ENCODE results near the gene DNAAF1.

Gene DNAAF1

DNA sequence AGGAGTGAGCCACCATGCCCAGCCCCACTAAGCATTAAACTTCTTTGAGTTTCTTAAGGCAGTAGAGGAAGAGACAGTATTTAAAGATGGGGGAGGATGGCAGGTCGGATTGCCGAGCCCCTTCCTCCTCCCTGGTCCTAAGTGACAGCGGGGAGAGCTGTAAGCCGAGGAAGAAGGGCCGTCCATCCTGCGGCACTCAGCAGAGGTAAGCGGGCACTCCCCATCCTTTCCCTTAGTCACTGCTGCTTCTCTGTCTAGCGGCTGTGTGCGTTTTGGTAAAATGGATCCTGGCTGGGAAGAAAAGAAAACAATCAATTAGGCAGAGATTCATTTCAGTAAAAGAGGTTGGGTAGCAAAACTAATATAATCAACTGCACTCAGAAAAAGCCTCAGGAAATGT is 13.9 kb downstream of the DNAAF1 start:
- no peak for DNase-seq

DNA sequence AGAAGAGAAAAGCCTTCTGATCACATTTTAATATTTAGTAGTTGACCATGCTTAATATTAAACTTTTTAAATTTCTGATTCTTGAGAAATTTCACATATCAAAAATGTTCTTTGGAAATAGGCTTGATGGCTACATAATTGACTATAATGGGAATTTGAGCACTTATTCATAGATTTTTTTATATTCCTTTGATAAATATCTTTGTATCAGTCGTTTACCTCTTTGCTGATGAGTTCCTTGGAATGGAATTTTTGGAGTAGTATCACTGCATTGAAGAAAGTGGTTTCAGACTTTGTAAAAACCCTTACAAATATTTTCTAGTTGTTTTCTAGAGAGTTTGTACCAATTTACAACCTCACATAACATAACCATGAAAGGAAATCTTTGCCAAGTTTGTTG is 14.7 kb downstream of the DNAAF1 start:
- DNase-seq: no peak

DNA sequence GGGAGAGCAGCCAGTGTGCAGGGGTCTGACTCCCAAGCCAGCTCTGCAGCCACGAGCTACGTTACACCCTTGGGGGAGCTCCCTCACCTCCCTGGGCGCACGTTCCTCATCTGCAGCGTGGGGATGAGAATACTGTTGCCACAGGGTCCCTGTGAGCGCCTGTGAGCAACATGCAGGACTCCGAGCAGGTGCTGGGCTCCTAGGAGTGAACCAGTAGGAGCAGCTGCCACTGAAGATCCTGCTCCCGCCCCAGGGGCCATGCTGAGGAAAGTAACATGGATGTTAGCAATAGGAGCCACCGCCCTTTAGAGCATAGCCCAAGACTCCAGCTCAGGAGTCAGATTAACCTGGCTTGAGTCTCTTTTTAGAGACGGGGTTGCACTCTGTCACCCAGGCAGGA is 15.9 kb downstream of the DNAAF1 start:
- DNase-seq: no peak

DNA sequence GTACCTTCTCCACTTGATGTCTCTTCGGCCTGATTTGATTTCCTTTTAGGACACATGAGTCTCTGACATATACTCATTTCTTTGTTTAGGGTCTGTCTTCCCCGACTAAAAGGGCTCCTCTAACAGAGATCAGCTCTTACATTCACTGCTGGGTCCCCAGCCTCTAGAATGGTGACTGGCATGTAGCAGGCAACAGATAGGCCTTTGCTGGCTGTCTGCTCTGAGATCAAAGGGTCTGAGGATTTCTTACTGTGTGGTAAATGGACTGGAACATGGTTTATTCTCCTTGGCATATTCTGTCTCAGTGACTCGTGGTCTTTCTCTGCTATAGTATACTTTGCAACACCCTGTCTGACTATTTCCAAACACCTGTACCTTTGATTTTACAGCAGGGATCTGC is 16.7 kb downstream of the DNAAF1 start:
- no peak for DNase-seq

DNA sequence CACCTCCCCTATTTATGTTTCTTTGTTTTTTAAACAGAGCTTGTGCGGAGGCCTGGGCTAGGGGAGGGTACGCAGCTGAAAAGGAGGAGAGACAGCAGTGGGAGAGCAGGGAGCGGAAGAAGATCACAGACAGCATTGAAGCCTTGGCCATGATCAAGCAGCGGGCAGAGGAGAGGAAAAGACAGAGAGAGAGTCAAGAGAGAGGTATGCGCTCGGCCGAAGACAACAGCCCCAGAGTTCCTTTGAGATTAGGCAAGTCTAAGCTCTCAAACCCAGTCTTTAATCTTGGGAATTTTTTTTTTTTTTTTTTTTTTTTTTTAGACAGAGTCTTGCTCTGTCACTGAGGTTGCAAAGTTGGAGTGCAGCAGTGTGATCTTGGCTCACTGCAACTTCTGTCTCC is 20.6 kb downstream of the DNAAF1 start:
- DNase-seq: no peak

DNA sequence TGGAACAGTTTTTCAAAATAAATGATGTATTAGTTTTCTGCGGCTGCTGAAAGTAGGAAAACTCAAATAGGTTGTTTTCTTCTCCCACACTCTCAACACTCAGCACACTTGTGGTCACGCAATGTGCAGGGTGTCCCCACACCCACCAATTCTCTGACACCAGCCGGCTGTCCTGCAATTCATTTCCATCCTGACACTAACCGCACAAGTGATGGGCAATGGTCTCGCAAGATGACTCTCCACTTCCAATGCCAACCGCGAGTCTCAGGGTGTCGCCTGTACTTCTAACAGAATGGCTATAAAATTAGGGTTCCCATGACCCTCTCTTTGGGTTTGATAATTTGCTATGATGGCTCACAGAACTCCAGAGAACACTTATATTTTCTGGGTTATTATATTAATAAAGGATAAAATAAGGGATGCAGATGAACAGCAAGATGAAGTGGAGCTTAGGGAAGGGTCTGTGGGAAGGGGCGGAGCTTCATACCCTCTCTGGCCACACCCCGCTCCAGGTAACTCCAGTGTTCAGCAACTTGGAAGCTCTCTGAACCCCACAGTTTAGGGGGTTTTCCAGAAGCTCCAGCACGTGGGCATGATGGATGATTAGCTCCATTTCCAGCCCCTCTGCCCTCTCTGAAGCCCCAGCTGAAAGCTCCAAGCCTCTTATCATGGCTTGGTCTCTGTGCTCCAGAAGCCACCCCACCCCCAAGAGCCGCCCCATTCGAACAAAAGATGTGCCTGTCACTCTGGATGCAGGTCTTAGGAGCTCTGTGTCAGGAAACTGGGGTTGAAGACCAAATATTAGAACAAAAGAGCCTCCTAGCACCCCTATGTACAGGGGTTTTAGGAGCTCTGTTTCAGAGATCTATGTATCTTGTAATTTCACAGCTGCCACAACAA is 21.9 kb downstream of the DNAAF1 start:
- no peak for DNase-seq

DNA sequence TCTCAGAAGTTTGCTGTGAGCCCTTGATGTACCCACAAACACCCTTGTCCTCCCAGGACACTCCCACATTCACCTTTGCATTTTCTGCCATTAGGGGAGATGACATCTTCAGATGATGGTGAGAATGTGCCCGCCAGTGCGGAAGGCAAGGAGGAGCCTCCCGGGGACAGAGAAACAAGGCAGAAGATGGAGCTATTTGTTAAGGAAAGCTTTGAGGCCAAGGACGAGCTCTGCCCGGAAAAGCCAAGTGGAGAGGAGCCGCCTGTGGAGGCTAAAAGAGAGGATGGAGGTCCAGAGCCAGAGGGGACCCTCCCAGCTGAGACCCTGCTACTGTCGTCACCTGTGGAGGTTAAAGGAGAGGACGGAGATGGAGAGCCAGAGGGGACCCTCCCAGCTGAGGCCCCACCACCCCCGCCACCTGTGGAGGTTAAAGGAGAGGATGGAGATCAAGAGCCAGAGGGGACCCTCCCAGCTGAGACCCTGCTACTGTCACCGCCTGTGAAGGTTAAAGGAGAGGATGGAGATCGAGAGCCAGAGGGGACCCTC is 24.7 kb downstream of the DNAAF1 start:
- no peak for DNase-seq

DNA sequence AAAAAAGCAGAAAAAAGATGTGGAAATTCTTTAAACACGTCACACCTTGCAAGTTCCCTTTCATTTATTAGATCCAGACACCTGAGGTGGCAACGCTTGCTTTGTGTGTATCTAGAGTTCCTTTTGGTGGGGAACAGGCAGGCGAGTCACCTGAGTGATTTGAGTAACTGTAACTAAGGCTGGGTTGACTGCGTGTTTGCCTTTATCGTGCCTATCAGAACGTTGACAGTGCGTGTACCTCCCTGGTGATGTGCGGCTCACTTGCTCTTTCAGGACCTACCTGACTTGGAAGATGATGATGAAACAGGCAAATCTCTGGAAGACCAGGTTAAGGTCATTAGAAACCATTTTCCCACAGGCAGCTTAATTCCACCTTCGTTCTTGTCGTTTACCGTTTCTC is 29.3 kb downstream of the DNAAF1 start:
- DNase-seq: peak in 6 of 56 donors; percentile 27 to 48 (median 39)

DNA sequence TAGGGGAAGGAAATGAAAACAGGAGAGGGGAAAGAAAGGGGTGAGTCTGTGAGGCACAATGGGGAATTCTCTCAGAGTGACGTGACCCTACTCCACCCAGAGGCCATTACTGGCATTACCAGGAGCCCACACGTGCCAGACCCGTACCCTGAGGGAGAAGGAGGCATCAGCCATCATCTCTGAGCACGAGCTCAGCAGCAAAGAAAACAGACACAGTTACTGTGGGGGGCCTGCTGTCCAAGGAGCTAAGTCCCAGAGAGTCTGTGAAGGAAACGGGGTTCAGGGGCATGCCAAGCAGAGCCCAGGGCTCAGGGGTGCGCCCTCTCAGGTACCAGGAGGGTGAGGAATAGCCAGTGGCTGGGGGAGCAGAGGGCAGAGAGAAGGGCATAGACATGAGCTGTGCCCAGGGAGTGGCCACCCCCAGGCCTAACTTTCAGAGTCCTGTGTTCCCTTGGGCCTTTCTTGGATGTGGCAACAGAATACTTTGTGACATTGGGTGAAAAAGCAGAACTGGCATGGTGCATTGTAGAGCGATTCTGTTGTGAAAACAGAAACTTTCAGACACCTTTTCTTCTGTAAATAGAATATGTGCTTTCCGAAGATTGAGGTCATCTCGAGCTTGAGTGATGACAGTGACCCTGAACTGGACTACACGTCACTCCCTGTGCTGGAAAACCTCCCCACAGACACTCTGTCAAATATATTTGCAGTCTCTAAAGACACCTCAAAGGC is 30.4 kb downstream of the DNAAF1 start:
- peak in 24 of 56 donors; percentile 6 to 78 (median 36) for DNase-seq

DNA sequence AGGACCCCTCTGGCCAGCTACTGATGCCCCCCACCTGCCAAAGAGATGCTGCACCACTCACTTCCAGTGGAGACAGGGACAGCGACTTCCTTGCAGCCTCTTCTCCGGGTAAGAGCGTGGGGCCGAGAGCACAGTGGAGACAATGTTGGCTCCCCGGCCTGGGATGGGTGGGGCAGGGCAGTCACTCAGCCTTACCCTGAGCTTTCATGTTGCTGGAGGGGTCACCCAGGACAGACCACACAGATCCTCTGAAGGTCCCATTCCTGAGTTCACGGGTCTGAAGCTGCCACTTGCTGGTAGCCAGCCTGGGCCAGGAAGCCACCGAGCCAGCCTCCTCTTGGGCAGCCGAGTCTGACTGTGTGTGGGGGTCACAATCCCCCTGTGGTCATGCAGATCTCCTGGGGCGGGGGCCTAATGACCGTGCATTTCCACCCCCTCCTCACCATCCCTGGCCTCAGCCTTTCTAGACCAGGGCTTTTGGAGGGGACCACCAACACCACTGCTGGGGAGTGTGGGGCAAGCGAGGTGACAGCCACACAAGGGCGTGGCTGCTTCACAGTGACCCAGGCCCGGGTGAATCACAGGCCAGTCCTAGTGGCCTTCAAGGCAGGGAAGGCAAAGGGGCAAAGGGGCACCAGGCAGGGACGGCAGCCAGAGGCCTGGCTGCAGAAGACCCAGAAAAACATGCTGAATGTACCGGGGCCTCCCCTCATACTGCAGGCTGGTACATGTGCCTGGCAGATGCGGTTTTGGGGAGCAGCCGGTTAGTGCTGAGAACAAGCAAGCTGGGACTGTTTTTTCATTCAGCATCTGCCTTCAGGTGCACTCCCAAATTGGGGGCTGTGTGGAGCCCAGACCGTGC is 31.3 kb downstream of the DNAAF1 start:
- no peak for DNase-seq

DNA sequence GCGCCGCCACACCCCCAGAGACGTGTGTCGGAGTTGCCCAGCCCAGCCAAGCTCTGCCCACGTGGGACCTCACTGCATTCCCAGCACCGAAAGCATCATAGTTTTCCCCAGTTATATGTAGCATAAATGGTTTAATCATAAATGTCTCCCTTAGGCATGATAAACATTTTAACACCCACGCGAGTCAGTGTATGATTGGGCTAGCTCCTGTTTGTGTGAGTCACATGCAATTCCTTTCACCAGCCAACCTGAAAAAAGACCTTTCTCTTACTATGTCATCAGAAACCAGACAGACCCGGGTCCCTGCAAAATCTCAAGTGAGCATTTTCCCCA is 32.6 kb downstream of the DNAAF1 start:
- no peak for DNase-seq

DNA sequence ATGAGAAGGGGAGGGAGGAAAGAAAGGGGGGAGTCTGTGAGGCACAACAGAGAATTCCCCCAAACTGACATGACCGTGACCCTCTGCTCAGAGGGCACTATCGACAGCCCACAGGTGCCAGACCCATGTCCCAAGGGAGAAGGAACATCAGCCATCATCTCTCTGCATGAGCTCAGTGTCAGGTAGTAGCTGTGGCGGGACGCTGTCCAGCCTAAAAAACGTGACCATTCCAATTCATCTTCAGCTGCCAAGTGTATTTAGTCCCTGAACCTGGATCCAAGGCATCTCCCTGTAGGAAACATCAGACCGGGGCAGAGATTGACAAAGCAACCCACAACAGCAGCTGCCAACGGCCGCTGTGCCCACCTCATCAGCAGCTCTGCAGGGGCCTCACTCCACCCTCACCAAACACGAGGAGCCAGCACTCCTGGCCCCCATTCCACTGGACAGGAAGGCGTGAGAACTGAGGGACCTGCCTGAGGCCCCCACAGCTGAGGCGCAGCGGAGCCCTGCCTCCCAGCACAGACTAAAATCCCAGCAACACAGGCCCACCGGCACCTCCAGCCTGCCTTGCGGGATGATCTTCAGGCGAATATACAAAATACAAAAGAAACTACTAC is 33.1 kb downstream of the DNAAF1 start:
- no peak for DNase-seq

DNA sequence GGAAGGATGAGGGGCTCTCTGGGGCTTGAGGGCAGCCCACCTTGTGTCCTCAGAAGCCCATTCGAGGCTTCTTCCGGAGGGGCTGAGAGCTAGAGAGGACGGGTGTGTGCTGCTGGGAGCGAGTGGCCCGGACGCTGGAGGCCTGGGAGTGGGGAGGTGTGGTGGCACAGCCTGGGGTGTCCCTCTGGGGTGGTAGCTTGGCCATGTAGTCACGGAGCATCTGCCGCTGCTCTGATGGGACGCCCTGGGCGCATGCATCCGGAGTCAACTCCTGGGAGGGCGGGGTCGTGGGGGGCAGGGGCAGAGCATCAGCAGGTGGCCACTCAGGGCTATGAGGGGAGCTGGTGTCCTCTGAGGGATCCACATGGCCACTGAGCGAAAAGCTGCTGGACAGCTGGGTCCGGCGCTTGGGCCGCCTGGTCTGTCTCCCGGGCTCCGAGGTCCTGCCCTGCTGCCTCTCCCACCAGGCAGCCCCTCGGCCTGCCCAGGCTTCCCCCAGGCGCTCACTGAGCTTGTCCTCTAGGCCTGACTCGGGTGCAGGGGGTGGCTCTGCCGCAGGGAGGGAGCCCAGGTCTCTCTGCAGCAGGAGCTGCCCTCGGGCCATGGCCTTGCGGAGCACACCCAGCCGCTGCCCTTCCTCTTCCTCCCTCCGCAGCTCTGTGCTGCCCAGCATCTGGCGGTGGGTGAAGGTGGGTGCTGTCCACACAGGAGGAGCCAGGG is 33.9 kb downstream of the DNAAF1 start:
- DNase-seq: no peak

DNA sequence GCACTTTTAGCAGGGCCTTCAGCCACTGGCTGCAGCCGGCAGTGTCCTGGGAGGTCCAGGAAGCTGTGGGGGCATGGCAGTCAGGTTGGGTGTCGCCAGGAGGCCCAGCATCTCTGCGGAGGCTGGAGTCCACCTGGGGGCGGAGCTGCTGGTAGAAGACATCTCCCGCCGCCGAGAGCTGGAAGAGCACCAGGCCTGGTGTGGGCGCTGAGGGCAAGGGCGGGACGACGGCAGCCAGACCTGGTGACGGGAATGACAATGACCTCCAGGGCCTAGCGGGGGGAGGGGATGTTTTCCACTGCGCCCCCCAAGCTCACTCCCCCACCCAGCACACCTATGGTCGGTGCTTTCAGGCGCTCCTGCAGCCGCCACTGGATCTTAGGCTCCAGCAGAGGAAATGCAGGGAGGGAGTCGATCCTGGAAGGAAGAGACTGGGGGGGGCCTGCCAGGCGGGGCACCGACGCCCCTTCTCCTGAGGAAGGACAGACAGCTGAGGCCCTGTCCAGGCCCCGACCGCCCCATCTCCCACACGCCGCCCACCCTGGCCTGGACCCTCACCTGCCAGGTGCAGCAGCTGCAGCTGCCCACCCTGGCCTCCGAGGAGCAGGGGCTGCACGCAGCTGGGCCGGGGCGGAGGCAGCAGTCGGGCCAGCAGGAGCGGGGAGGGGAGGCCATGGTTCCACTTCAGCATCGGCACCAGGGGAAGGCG is 34.7 kb downstream of the DNAAF1 start:
- no peak for DNase-seq

DNA sequence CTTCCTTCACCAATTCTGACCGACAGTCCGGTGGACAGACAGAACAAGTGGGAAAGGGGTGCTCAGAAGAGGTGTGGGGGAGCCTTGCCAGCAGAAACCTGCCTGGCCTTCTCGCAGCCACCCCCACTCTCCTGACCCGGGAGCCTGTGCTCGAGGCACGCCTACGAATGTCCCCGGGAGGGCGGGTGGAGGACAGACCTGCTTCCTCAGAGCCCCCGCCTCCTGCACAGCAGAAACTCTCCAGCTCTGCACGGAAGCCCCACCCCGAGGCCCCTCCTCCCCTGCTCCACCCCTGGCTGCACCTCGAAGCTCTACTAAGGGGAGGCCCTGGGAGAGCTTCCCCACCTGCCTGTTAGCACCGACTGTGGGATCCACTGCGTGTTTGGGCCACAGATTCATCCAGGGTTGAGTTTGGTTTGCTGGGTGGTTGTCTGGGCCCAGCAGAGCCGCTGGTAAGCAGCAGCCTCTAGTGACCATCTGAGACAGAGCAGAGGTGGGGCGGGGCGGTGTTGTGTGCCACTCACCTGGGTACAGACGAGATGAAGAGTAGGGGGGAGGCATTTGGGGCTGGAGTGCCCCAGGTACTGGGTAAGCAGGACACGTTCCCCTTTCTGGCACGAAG is 35.5 kb downstream of the DNAAF1 start:
- peak in 3 of 56 donors; percentile 40 to 52 (median 48) for DNase-seq

DNA sequence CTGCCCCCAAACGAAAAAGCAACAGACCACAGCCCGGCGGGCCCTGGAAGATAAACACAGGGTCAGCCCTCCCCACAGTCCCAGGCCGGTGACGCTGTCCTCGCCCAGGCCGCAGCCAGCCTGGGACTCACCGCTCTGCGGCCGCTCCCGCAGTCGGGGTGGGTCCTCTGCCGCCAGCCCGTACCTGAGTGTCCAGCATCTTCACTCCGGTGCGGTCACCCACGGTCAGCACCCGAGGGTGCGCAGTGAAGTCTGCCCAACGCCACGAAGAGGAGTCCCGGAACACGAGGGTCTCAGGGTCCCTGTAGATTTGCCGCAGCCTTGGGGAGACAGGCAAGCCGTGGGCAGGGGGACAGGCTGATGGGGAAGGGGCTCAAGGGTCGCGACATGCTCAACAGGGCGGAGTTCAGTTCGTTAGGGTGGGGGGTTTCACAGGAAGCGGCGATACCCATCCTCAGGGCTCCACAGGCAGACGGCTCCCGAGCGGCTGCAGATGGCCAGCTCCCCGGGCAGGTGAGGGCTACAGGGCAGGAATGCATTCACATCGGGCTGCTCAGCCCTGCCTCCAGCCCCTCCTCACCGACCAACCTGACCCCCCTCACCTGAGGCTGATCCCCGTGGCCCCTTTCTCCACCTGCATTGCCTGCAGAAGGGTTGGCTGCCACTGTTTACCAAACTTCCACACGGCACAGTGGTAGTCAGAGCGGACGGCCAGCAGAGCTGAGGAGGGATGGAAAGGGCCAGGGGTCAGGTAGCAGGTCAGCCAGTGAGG is 36.2 kb downstream of the DNAAF1 start:
- DNase-seq: no peak

DNA sequence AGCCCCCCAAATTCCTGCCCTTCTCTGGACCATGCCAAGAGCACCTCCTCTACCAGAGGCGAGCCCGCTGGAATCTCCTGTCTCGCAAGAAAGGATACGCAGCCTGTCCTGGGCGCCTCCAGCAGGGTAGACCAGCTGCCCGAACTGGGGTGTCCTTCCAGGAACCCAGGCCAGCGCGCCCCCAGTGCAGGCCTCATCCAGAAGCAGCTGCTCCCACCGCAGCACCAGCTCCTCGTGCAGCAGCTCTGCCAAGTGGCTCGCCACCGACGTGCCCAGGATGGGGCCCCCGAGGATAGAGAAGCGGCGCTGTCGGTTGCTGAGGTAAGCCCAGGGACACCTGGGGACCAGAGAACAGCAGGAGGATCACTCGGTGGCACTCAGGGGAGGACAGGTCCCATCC is 37.0 kb downstream of the DNAAF1 start:
- DNase-seq: no peak

Measured in nucleus accumbens (tissue), 56 donors.